Measurements from ENCODE around the gene SWSAP1. TPM values are rescaled to one million over a fixed set of nuclear protein-coding genes. Genes with fewer than 3 reads are reported as not detected.
A peak's percentile ranks its signal among the peaks of the same experiment; 100 is the strongest.

Gene SWSAP1
- total and polyA plus RNA-seq, 2 of the 8 experiments (the other 6 are each of a cell fraction or from before 2014, with no cell fraction given) = 3.1 to 5.2 TPM

GRCh38 chr19:11420429-11421370, 46.2 kb downstream of the SWSAP1 start (continued):
- TF ChIP-seq RNF2 (IDR thresholded peaks at IDR 0.05; ENCODE audit: borderline replicate concordance, low read depth, low read length, missing control alignments, poor library complexity, severe bottlenecking) (peak; percentile 46), MAFK (IDR thresholded peaks at IDR 0.05; ENCODE audit: low read depth, low read length) (no peak), POLR2AphosphoS5 (IDR thresholded peaks at IDR 0.05; ENCODE audit: low read depth, low read length) (no peak), SIX5 (IDR thresholded peaks at IDR 0.05; ENCODE audit: low read depth, low read length) (no peak), RAD21 (IDR thresholded peaks at IDR 0.05 in 1 of 2, conservative IDR thresholded peaks at IDR 0.05 in 1 of 2; ENCODE audit: low read depth in 2 of 2, low read length in 2 of 2) (no peak), E2F6 (IDR thresholded peaks at IDR 0.05) (no peak), CHD2 (IDR thresholded peaks at IDR 0.05; ENCODE audit: low read length) (no peak), CEBPB (IDR thresholded peaks at IDR 0.05; ENCODE audit: low read depth, low read length) (peak; percentile 99), ASH2L (IDR thresholded peaks at IDR 0.05; ENCODE audit: low read length) (peak; percentile 36), RXRA (IDR thresholded peaks at IDR 0.05; ENCODE audit: insufficient read depth, low read depth, low read length) (no peak), SIRT6 (IDR thresholded peaks at IDR 0.05; ENCODE audit: low read length) (no peak), HDAC2 (IDR thresholded peaks at IDR 0.05; ENCODE audit: borderline replicate concordance in 1 of 2, low read depth in 2 of 2, low read length in 2 of 2) (no peak), NANOG (IDR thresholded peaks at IDR 0.05; ENCODE audit: insufficient read depth, low read depth, low read length, poor library complexity, severe bottlenecking) (no peak), BRCA1 (IDR thresholded peaks at IDR 0.05; ENCODE audit: low read depth, low read length) (no peak), SUZ12 (IDR thresholded peaks at IDR 0.05; ENCODE audit: low read length) (0 out of 2 replicates have a peak, but pooled peaks have one; percentile 31)
